ENCODE data around the gene NIPAL3. TPM values are rescaled to one million over a fixed set of nuclear protein-coding genes. Genes with fewer than 3 reads are reported as not detected.
A peak's percentile ranks its signal among the peaks of the same experiment; 100 is the strongest.

Gene NIPAL3
- total RNA-seq, 1 experiment from 2014 or later, result 40.8 TPM

- H3K4me2 ChIP-seq (ENCODE audit: low read depth, low read length, poor library complexity, severe bottlenecking), result peak within 1 kb of the TSS; percentile 90
- H3K4me3 ChIP-seq (ENCODE audit: low read length), result peak within 1 kb of the TSS; percentile 84
- DNase-seq, result peak; percentile 97
Observed at GRCh38 chr1:24413350-24414163, 2.0 kb upstream of the NIPAL3 start, which contains the start of gene STPG1. Gene STPG1 (minus strand): TSS chr1:24413782. CDS start chr1:24401388, 12,394 bp downstream.

GRCh38 chr1:24414775-24415333, 748 bp upstream of the NIPAL3 start:
- Histone ChIP-seq H3K79me2 (ENCODE audit: low read length) (peaks cover 54% of the 10 kb centered on the region), H3K4me3 (ENCODE audit: low read length) (peak overlapping the region; percentile 49; the same call in 1 of the 2 replicates), H2AFZ (ENCODE audit: low read length) (peak overlapping the region; percentile 51; the same call in 1 of the 2 replicates), H3K9me2 (replicated peaks; ENCODE audit: insufficient read depth, low read length) (no peaks in the 10 kb centered on the region), H3K4me1 (ENCODE audit: low read length) (peaks cover 42% of the 10 kb centered on the region), H3K9me3 (ENCODE audit: low read length) (no peaks in the 10 kb centered on the region), H3K36me3 (ENCODE audit: insufficient read depth, low read length) (no peaks in the 10 kb centered on the region), H3K27ac (ENCODE audit: low read length) (no peak overlapping the region), H3K9ac (ENCODE audit: low read length) (no peak overlapping the region), H3K4me2 (ENCODE audit: low read depth, low read length, poor library complexity, severe bottlenecking) (peak overlapping the region; percentile 53), H3K27me3 (ENCODE audit: low read length) (no peaks in the 10 kb centered on the region), H4K20me1 (ENCODE audit: insufficient read depth, low read depth, low read length) (no peaks in the 10 kb centered on the region)
- DNase-seq, result no peak

More at GRCh38 chr1:24413350-24414163, 2.0 kb upstream of the NIPAL3 start, which contains the start of gene STPG1:
- no peaks in the 10 kb centered on the region for H4K20me1 ChIP-seq (ENCODE audit: insufficient read depth, low read depth, low read length)
- no peaks in the 10 kb centered on the region for H3K9me2 ChIP-seq (replicated peaks; ENCODE audit: insufficient read depth, low read length)
- H3K4me1 ChIP-seq (ENCODE audit: low read length), result peaks cover 42% of the 10 kb centered on the region
- no peaks in the 10 kb centered on the region for H3K36me3 ChIP-seq (ENCODE audit: insufficient read depth, low read length)
- no peaks in the 10 kb centered on the region for H3K9me3 ChIP-seq (ENCODE audit: low read length)
- no peak within 1 kb of the TSS for H3K27ac ChIP-seq (ENCODE audit: low read length)
- peak within 1 kb of the TSS; percentile 73 for H2AFZ ChIP-seq (ENCODE audit: low read length)
- peaks cover 47% of the 10 kb centered on the region for H3K79me2 ChIP-seq (ENCODE audit: low read length)
- H3K27me3 ChIP-seq (ENCODE audit: low read length), result no peaks in the 10 kb centered on the region
- peak within 1 kb of the TSS; percentile 80 for H3K9ac ChIP-seq (ENCODE audit: low read length)

- peak overlapping the region; percentile 81 for H3K4me2 ChIP-seq (ENCODE audit: low read depth, low read length, poor library complexity, severe bottlenecking)
- peak overlapping the region; percentile 36; the same call in 1 of the 2 replicates for H3K27ac ChIP-seq (ENCODE audit: low read length)
- H3K79me2 ChIP-seq (ENCODE audit: low read length), result peaks cover 49% of the 10 kb centered on the region
- H3K4me3 ChIP-seq (ENCODE audit: low read length), result peak overlapping the region; percentile 81
- H2AFZ ChIP-seq (ENCODE audit: low read length), result peak overlapping the region; percentile 74
- no peaks in the 10 kb centered on the region for H3K9me3 ChIP-seq (ENCODE audit: low read length)
- H3K9me2 ChIP-seq (replicated peaks; ENCODE audit: insufficient read depth, low read length), result no peaks in the 10 kb centered on the region
- H3K9ac ChIP-seq (ENCODE audit: low read length), result peak overlapping the region; percentile 72
- H3K27me3 ChIP-seq (ENCODE audit: low read length), result no peaks in the 10 kb centered on the region
- H3K36me3 ChIP-seq (ENCODE audit: insufficient read depth, low read length), result no peaks in the 10 kb centered on the region
- no peaks in the 10 kb centered on the region for H4K20me1 ChIP-seq (ENCODE audit: insufficient read depth, low read depth, low read length)
- H3K4me1 ChIP-seq (ENCODE audit: low read length), result peaks cover 42% of the 10 kb centered on the region
- DNase-seq, result peak; percentile 66
Observed at GRCh38 chr1:24415910-24416665, 486 bp downstream of the NIPAL3 start.

- H3K27me3 ChIP-seq (ENCODE audit: low read length), result no peaks in the 10 kb centered on the region
- no peaks in the 10 kb centered on the region for H3K9me3 ChIP-seq (ENCODE audit: low read length)
- H3K4me3 ChIP-seq (ENCODE audit: low read length), result peak overlapping the region; percentile 81
- H3K9me2 ChIP-seq (replicated peaks; ENCODE audit: insufficient read depth, low read length), result no peaks in the 10 kb centered on the region
- H4K20me1 ChIP-seq (ENCODE audit: insufficient read depth, low read depth, low read length), result no peaks in the 10 kb centered on the region
- 0 out of 2 replicates have a peak, but pooled peaks cover 3% of the 10 kb centered on the region for H3K36me3 ChIP-seq (ENCODE audit: insufficient read depth, low read length)
- H3K4me2 ChIP-seq (ENCODE audit: low read depth, low read length, poor library complexity, severe bottlenecking), result peak overlapping the region; percentile 81
- peak; percentile 86 for DNase-seq
- peak overlapping the region; percentile 72 for H3K9ac ChIP-seq (ENCODE audit: low read length)
- H3K27ac ChIP-seq (ENCODE audit: low read length), result peak overlapping the region; percentile 36; the same call in 1 of the 2 replicates
- peaks cover 42% of the 10 kb centered on the region for H3K4me1 ChIP-seq (ENCODE audit: low read length)
- H2AFZ ChIP-seq (ENCODE audit: low read length), result peak overlapping the region; percentile 74
- peaks cover 52% of the 10 kb centered on the region for H3K79me2 ChIP-seq (ENCODE audit: low read length)
Observed at GRCh38 chr1:24416666-24417391, 1.2 kb downstream of the NIPAL3 start.

GRCh38 chr1:24417681-24418080, 2.1 kb downstream of the NIPAL3 start:
- Histone ChIP-seq H3K27ac (ENCODE audit: low read length) (no peak overlapping the region), H3K27me3 (ENCODE audit: low read length) (no peaks in the 10 kb centered on the region), H3K36me3 (ENCODE audit: insufficient read depth, low read length) (0 out of 2 replicates have a peak, but pooled peaks cover 8% of the 10 kb centered on the region), H3K9me3 (ENCODE audit: low read length) (no peaks in the 10 kb centered on the region), H2AFZ (ENCODE audit: low read length) (no peak overlapping the region), H4K20me1 (ENCODE audit: insufficient read depth, low read depth, low read length) (no peaks in the 10 kb centered on the region), H3K9me2 (replicated peaks; ENCODE audit: insufficient read depth, low read length) (no peaks in the 10 kb centered on the region), H3K4me3 (ENCODE audit: low read length) (peak overlapping the region; percentile 81; the same call in 1 of the 2 replicates), H3K4me2 (ENCODE audit: low read depth, low read length, poor library complexity, severe bottlenecking) (peak overlapping the region; percentile 81), H3K79me2 (ENCODE audit: low read length) (peaks cover 48% of the 10 kb centered on the region), H3K4me1 (ENCODE audit: low read length) (peaks cover 33% of the 10 kb centered on the region), H3K9ac (ENCODE audit: low read length) (peak overlapping the region; percentile 72)
- DNase-seq, result no peak

- H3K9me2 ChIP-seq (replicated peaks; ENCODE audit: insufficient read depth, low read length), result no peaks in the 10 kb centered on the region
- H3K79me2 ChIP-seq (ENCODE audit: low read length), result peaks cover 43% of the 10 kb centered on the region
- H3K4me3 ChIP-seq (ENCODE audit: low read length), result no peak overlapping the region
- H3K9ac ChIP-seq (ENCODE audit: low read length), result no peak overlapping the region
- no peak overlapping the region for H3K4me2 ChIP-seq (ENCODE audit: low read depth, low read length, poor library complexity, severe bottlenecking)
- no peak overlapping the region for H3K27ac ChIP-seq (ENCODE audit: low read length)
- H3K9me3 ChIP-seq (ENCODE audit: low read length), result no peaks in the 10 kb centered on the region
- no peak overlapping the region for H2AFZ ChIP-seq (ENCODE audit: low read length)
- 0 out of 2 replicates have a peak, but pooled peaks cover 8% of the 10 kb centered on the region for H3K36me3 ChIP-seq (ENCODE audit: insufficient read depth, low read length)
- no peaks in the 10 kb centered on the region for H3K27me3 ChIP-seq (ENCODE audit: low read length)
- no peaks in the 10 kb centered on the region for H4K20me1 ChIP-seq (ENCODE audit: insufficient read depth, low read depth, low read length)
- H3K4me1 ChIP-seq (ENCODE audit: low read length), result peaks cover 25% of the 10 kb centered on the region
- DNase-seq, result no peak
Observed at GRCh38 chr1:24418898-24419628, 3.5 kb downstream of the NIPAL3 start.

GRCh38 chr1:24420547-24420946, 4.9 kb downstream of the NIPAL3 start:
- H4K20me1 ChIP-seq (ENCODE audit: insufficient read depth, low read depth, low read length), result no peaks in the 10 kb centered on the region
- no peak overlapping the region for H3K9ac ChIP-seq (ENCODE audit: low read length)
- no peaks in the 10 kb centered on the region for H3K27me3 ChIP-seq (ENCODE audit: low read length)
- H3K4me3 ChIP-seq (ENCODE audit: low read length), result no peak overlapping the region
- H3K36me3 ChIP-seq (ENCODE audit: insufficient read depth, low read length), result 0 out of 2 replicates have a peak, but pooled peaks cover 8% of the 10 kb centered on the region
- no peak overlapping the region for H3K4me2 ChIP-seq (ENCODE audit: low read depth, low read length, poor library complexity, severe bottlenecking)
- no peaks in the 10 kb centered on the region for H3K9me3 ChIP-seq (ENCODE audit: low read length)
- H3K27ac ChIP-seq (ENCODE audit: low read length), result no peak overlapping the region
- no peak overlapping the region for H2AFZ ChIP-seq (ENCODE audit: low read length)
- no peak for DNase-seq
- no peaks in the 10 kb centered on the region for H3K9me2 ChIP-seq (replicated peaks; ENCODE audit: insufficient read depth, low read length)
- H3K4me1 ChIP-seq (ENCODE audit: low read length), result peaks cover 19% of the 10 kb centered on the region
- peaks cover 51% of the 10 kb centered on the region for H3K79me2 ChIP-seq (ENCODE audit: low read length)

All from Karpas-422 (cell line).